ENCODE data around the gene BMI1. TPM values are rescaled to one million over a fixed set of nuclear protein-coding genes. Genes with fewer than 3 reads are reported as not detected.

The BMI1 gene
- 10 to 100 TPM; 55.9 to 79.4 TPM for total RNA-seq

GRCh38 chr10:22320591-22321155, at the start of gene BMI1:
TSS of gene BMI1 (plus strand) at chr10:22321099. CDS start at chr10:22326450, 5,351 bp downstream.
- peak; percentile 75 for ATAC-seq (ENCODE audit: insufficient number of reproducible peaks, low FRiP score, low read depth)
- Histone ChIP-seq H3K9me3 (no peaks in the 10 kb centered on the region), H3K4me3 (peak within 1 kb of the TSS; percentile 98), H3K27me3 (replicated peaks; ENCODE audit: insufficient read depth) (no peaks in the 10 kb centered on the region), H3K27ac (peak within 1 kb of the TSS; percentile 90 to 92), H3K4me1 (ENCODE audit: control insufficient read depth in 1 of 2, low read depth in 2 of 2) (peaks cover 27 to 52% of the 10 kb centered on the region in 2 donors), H3K36me3 (no peaks in the 10 kb centered on the region)
- no peak for DNase-seq (ENCODE audit: low spot score)
- TF ChIP-seq CTCF (IDR thresholded peaks at IDR 0.05) = no peak

GRCh38 chr10:22271786-22272185, 49.1 kb upstream of the BMI1 start:
- TF ChIP-seq CTCF (IDR thresholded peaks at IDR 0.05) = no peak
- Histone ChIP-seq H3K27ac (no peak overlapping the region), H3K4me3 (no peak overlapping the region), H3K27me3 (replicated peaks; ENCODE audit: insufficient read depth) (no peaks in the 10 kb centered on the region), H3K36me3 (no peaks in the 10 kb centered on the region), H3K9me3 (no peaks in the 10 kb centered on the region), H3K4me1 (ENCODE audit: control insufficient read depth in 1 of 2, low read depth in 2 of 2) (no peaks in the 10 kb centered on the region)
- no peak for ATAC-seq (ENCODE audit: insufficient number of reproducible peaks, low FRiP score, low read depth)
- no peak for DNase-seq (ENCODE audit: low spot score)

DNA sequence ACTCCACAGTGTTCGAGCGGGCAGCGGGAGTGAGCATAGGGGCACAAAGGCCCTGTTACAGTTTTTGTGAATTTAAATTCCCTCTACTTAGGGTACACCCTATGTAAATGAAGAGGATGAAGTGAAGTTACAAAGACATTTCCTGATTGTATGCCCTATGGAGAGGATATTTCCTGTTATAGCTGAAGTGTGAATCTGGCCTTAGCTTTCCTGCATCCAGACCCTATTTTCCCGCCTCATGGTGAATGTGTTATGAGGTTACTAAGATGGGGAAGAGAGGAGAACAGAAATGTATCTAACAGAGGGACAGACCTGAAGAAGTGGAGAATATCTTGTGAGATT, 42.5 kb upstream of the BMI1 start:
- Histone ChIP-seq H3K9me3 (no peaks in the 10 kb centered on the region), H3K27ac (no peak overlapping the region), H3K36me3 (no peaks in the 10 kb centered on the region), H3K4me3 (no peak overlapping the region), H3K27me3 (replicated peaks; ENCODE audit: insufficient read depth) (no peaks in the 10 kb centered on the region), H3K4me1 (ENCODE audit: control insufficient read depth in 1 of 2, low read depth in 2 of 2) (no peaks in the 10 kb centered on the region)
- no peak for ATAC-seq (ENCODE audit: insufficient number of reproducible peaks, low FRiP score, low read depth)
- no peak for TF ChIP-seq CTCF (IDR thresholded peaks at IDR 0.05)
- DNase-seq (ENCODE audit: low spot score) = no peak

GRCh38 chr10:22280078-22280477, 40.8 kb upstream of the BMI1 start:
- Histone ChIP-seq H3K4me3 (no peak overlapping the region), H3K9me3 (no peaks in the 10 kb centered on the region), H3K27me3 (replicated peaks; ENCODE audit: insufficient read depth) (no peaks in the 10 kb centered on the region), H3K27ac (no peak overlapping the region), H3K4me1 (ENCODE audit: control insufficient read depth in 1 of 2, low read depth in 2 of 2) (no peaks in the 10 kb centered on the region), H3K36me3 (no peaks in the 10 kb centered on the region)
- TF ChIP-seq CTCF (IDR thresholded peaks at IDR 0.05) = no peak
- ATAC-seq (ENCODE audit: insufficient number of reproducible peaks, low FRiP score, low read depth) = no peak
- no peak for DNase-seq (ENCODE audit: low spot score)

DNA sequence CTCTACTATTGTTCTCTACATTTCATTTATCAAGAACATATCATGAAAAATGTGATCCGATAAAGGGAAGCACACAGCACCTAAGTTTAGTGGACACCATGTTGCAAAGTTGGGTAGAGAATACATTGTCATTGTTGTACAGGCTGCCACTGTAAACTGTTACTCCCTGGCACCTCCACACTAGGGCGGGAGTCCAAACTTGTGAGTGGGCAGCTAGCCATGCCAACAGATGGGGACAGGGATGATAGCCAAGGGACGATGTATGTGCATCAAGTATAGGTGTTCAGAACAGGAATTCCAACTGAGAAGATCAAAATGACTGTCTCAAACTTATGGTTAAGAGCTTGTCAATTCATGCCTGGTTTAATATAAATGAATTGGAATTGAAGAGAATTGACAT, 35.8 kb upstream of the BMI1 start:
- Histone ChIP-seq H3K27ac (no peak overlapping the region), H3K4me3 (no peak overlapping the region), H3K27me3 (replicated peaks; ENCODE audit: insufficient read depth) (no peaks in the 10 kb centered on the region), H3K9me3 (no peaks in the 10 kb centered on the region), H3K4me1 (ENCODE audit: control insufficient read depth in 1 of 2, low read depth in 2 of 2) (no peaks in the 10 kb centered on the region), H3K36me3 (no peaks in the 10 kb centered on the region)
- DNase-seq (ENCODE audit: low spot score) (no peak), ATAC-seq (ENCODE audit: insufficient number of reproducible peaks, low FRiP score, low read depth) (no peak)
- TF ChIP-seq CTCF (IDR thresholded peaks at IDR 0.05) = no peak

All from thoracic aorta (tissue), 2 donors.